ENCODE results near the gene CNOT11. TPM values are rescaled to one million over a fixed set of nuclear protein-coding genes. Genes with fewer than 3 reads are reported as not detected.
"Not testable (repeated sequence)": the region's sequence is repeated elsewhere in the genome, so short reads cannot be mapped to it uniquely, and the experiment has no call there.

The CNOT11 gene
- 10 to 100 TPM; 26.1 to 32.1 (median 28.7) TPM for total RNA-seq

GRCh38 chr2:101252408-101253012, at the start of gene CNOT11:
TSS of gene CNOT11 (plus strand) at chr2:101252886. CDS start at chr2:101252965, 79 bp downstream.
- TF ChIP-seq CTCF (IDR thresholded peaks at IDR 0.05) (no peak), POLR2A (IDR thresholded peaks at IDR 0.05) (peak in 1 of 2 donors; percentile 41)
- WGBS, 2 donors, result 1% methylated on average over 40 to 61 of the region's 63 CpGs
- H3K4me3 ChIP-seq (ENCODE audit: low read depth, poor library complexity, severe bottlenecking), result peak within 1 kb of the TSS; percentile 86
- intact Hi-C loops (cut with DNase I; ENCODE audit: low total_unique reads), result no loop called here
- DNase-seq (ENCODE audit: low spot score in 2 of 2), result peak; percentile 99 to 100

- H3K4me3 ChIP-seq (ENCODE audit: low read depth, poor library complexity, severe bottlenecking), result no peak overlapping the region
- DNase-seq (ENCODE audit: low spot score in 2 of 2), result no peak
- no peak for TF ChIP-seq POLR2A (IDR thresholded peaks at IDR 0.05)
- no peak for TF ChIP-seq CTCF (IDR thresholded peaks at IDR 0.05)
- WGBS, 2 donors, result 86 to 91% methylated on average over 4 of the region's 4 CpGs
- intact Hi-C loops (cut with DNase I; ENCODE audit: low total_unique reads), result no loop called here
Measured at GRCh38 chr2:101204400-101205115, 48.1 kb upstream of the CNOT11 start.

GRCh38 chr2:101205521-101206479, 46.9 kb upstream of the CNOT11 start:
- WGBS, 2 donors, result 40 to 41% methylated on average over 15 of the region's 15 CpGs
- intact Hi-C loops (cut with DNase I; ENCODE audit: low total_unique reads), result no loop called here
- no peak overlapping the region for H3K4me3 ChIP-seq (ENCODE audit: low read depth, poor library complexity, severe bottlenecking)
- DNase-seq (ENCODE audit: low spot score in 2 of 2), result peak in 1 of 2 donors; percentile 42
- TF ChIP-seq POLR2A (IDR thresholded peaks at IDR 0.05) (no peak), CTCF (IDR thresholded peaks at IDR 0.05) (no peak)

GRCh38 chr2:101208830-101209229, 43.9 kb upstream of the CNOT11 start:
- no peak overlapping the region for H3K4me3 ChIP-seq (ENCODE audit: low read depth, poor library complexity, severe bottlenecking)
- 70 to 87% methylated on average over 4 of the region's 4 CpGs for WGBS, 2 donors
- no peak for DNase-seq (ENCODE audit: low spot score in 2 of 2)
- TF ChIP-seq CTCF (IDR thresholded peaks at IDR 0.05) (no peak), POLR2A (IDR thresholded peaks at IDR 0.05) (no peak)
- intact Hi-C loops (cut with DNase I; ENCODE audit: low total_unique reads), result no loop called here

- 85 to 87% methylated on average over 7 of the region's 7 CpGs for WGBS, 2 donors
- DNase-seq (ENCODE audit: low spot score in 2 of 2), result no peak
- TF ChIP-seq CTCF (IDR thresholded peaks at IDR 0.05) (no peak), POLR2A (IDR thresholded peaks at IDR 0.05) (no peak)
- H3K4me3 ChIP-seq (ENCODE audit: low read depth, poor library complexity, severe bottlenecking), result no peak overlapping the region
- intact Hi-C loops (cut with DNase I; ENCODE audit: low total_unique reads), result no loop called here
Measured at GRCh38 chr2:101219246-101219645, 33.4 kb upstream of the CNOT11 start.

- H3K4me3 ChIP-seq (ENCODE audit: low read depth, poor library complexity, severe bottlenecking); DNase-seq (ENCODE audit: low spot score in 2 of 2); intact Hi-C loops (cut with DNase I; ENCODE audit: low total_unique reads): not testable (repeated sequence)
- WGBS, 2 donors, result 93 to 95% methylated on average over 7 of the region's 7 CpGs
Measured at GRCh38 chr2:101220091-101220490, 32.6 kb upstream of the CNOT11 start.
